LHCN-M2 (cell line): ENCODE measurements around the gene RPUSD3. TPM values are rescaled to one million over a fixed set of nuclear protein-coding genes. Genes with fewer than 3 reads are reported as not detected.

ENCODE experiments used
- DNase-seq: peaks from one replicate; pipeline ENCODE4 v3.0.0-alpha.2; 2012; ENCODE audit warnings: low read depth
- total RNA-seq: library from RNA; depleted of rRNA; stranded (reverse); fragments of >200 nt; gene quantifications from 2 replicates; pipeline ENCODE4 v1.2.3, GENCODE V29; 2014

RPUSD3 gene
- total RNA-seq, 1 experiment from 2014 or later, result 48.0 TPM

GRCh38 chr3:9834520-9835380 lies 9.1 kb downstream of the RPUSD3 start:
- DNase-seq, result no peak

GRCh38 chr3:9833078-9833477 lies 10.7 kb downstream of the RPUSD3 start:
- no peak for DNase-seq

GRCh38 chr3:9831253-9831652 lies 12.6 kb downstream of the RPUSD3 start:
- DNase-seq, result no peak

GRCh38 chr3:9828801-9829755 lies 14.7 kb downstream of the RPUSD3 start:
- DNase-seq, result no peak

GRCh38 chr3:9826815-9827573 lies 16.8 kb downstream of the RPUSD3 start:
- peak; percentile 27 for DNase-seq

GRCh38 chr3:9825451-9826040 lies 18.3 kb downstream of the RPUSD3 start:
- DNase-seq, result no peak

GRCh38 chr3:9820946-9821345 lies 22.9 kb downstream of the RPUSD3 start:
- DNase-seq, result peak; percentile 20

GRCh38 chr3:9820543-9820942 lies 23.3 kb downstream of the RPUSD3 start:
- no peak for DNase-seq

- DNase-seq, result no peak
Observed at GRCh38 chr3:9818666-9819335, 25.0 kb downstream of the RPUSD3 start.

GRCh38 chr3:9817436-9817835 lies 26.4 kb downstream of the RPUSD3 start:
- no peak for DNase-seq

- DNase-seq, result no peak
Observed at GRCh38 chr3:9815986-9816385, 27.8 kb downstream of the RPUSD3 start.

GRCh38 chr3:9812870-9813483 lies 30.8 kb downstream of the RPUSD3 start:
- peak; percentile 11 for DNase-seq

- DNase-seq, result no peak
Observed at GRCh38 chr3:9810846-9811245, 33.0 kb downstream of the RPUSD3 start.

- DNase-seq, result peak; percentile 6
Observed at GRCh38 chr3:9810433-9810770, 33.4 kb downstream of the RPUSD3 start.

- DNase-seq, result peak; percentile 60
Observed at GRCh38 chr3:9809615-9810432, 34.0 kb downstream of the RPUSD3 start, which contains the start of gene TTLL3. TSS of gene TTLL3 (plus strand) at chr3:9810262. CDS start at chr3:9810662, 400 bp downstream.

GRCh38 chr3:9809239-9809614 lies 34.6 kb downstream of the RPUSD3 start:
- no peak for DNase-seq

GRCh38 chr3:9808345-9809037 lies 35.3 kb downstream of the RPUSD3 start:
- DNase-seq, result peak; percentile 77

GRCh38 chr3:9807981-9808344 lies 35.8 kb downstream of the RPUSD3 start:
- DNase-seq, result no peak
